IMR-90 (cell line): ENCODE data around the gene TBP. TPM values are rescaled to one million over a fixed set of nuclear protein-coding genes. Genes with fewer than 3 reads are reported as not detected.
"Not testable (repeated sequence)": the region's sequence is repeated elsewhere in the genome, so short reads cannot be mapped to it uniquely, and the experiment has no call there.

Experiments
- ATAC-seq: fragments of 200-7000 bp; cut with Tn5 transposase; 2 replicates; pipeline ENCODE4 v1.9.1; 2020; ENCODE audit warnings: low read depth, mild to moderate bottlenecking, moderate library complexity
- BruUV-seq: library from RNA; stranded (reverse); fragments of 400-500 nt; replicated peaks from 2 replicates; lab custom pipeline; 2021; lab: Mats Ljungman, UMichigan
- CTCF ChIA-PET: fragments of 300-600 bp; formaldehyde crosslinking; extraction: SDS; loops from one replicate; lab custom pipeline; 2021; ENCODE audit warnings: antibody characterized with exemption; lab: Yijun Ruan, JAX
- POLR2A ChIA-PET: fragments of 300-600 bp; sonication (Branson Sonifier 250); formaldehyde crosslinking; loops from one replicate; lab custom pipeline; 2022; ENCODE audit warnings: antibody characterized with exemption; ENCODE audit not compliant: unreplicated experiment; lab: Charles Lee
- DNase-seq: peaks from one replicate; pipeline ENCODE4 v3.0.0; 2013
- H2AFZ ChIP-seq: replicated peaks from 2 replicates; pipeline ENCODE3; 2013; ENCODE audit warnings: low read length, mild to moderate bottlenecking; ENCODE audit not compliant: poor library complexity
- H2AK5ac ChIP-seq: 2 replicates; pipeline ENCODE4 v1.6.1; 2013; ENCODE audit warnings: low read depth, low read length, inconsistent platforms
- H2AK9ac ChIP-seq: replicated peaks from 2 replicates; pipeline ENCODE3; 2013; ENCODE audit warnings: mild to moderate bottlenecking, low read depth, low read length, moderate library complexity; ENCODE audit not compliant: poor library complexity
- H2BK120ac ChIP-seq: 2 replicates; pipeline ENCODE4 v1.6.1; 2013; ENCODE audit warnings: low read depth, low read length, inconsistent platforms
- H2BK15ac ChIP-seq: 3 replicates; pipeline ENCODE4 v1.6.1; 2013; ENCODE audit warnings: low read depth, low read length, inconsistent platforms
- H2BK20ac ChIP-seq: 2 replicates; pipeline ENCODE4 v1.6.1; 2013; ENCODE audit warnings: low read depth, mild to moderate bottlenecking, inconsistent platforms, low read length, moderate library complexity
- H2BK5ac ChIP-seq: 2 replicates; pipeline ENCODE4 v1.6.1; 2013; ENCODE audit warnings: mild to moderate bottlenecking, low read depth, low read length, inconsistent platforms; ENCODE audit not compliant: poor library complexity, severe bottlenecking
- H3K14ac ChIP-seq: replicated peaks from 2 replicates; pipeline ENCODE4 v1.6.1; 2013; ENCODE audit warnings: low read depth, low read length, inconsistent platforms
- H3K18ac ChIP-seq: 2 replicates; pipeline ENCODE4 v1.6.1; 2013; ENCODE audit warnings: low read depth, low read length, control low read depth
- H3K23ac ChIP-seq: 2 replicates; pipeline ENCODE4 v1.6.1; 2013; ENCODE audit warnings: low read depth, low read length, inconsistent platforms
- H3K27ac ChIP-seq: 2 replicates; pipeline ENCODE4 v1.5.1; 2013; ENCODE audit warnings: mild to moderate bottlenecking, control low read depth, low read length; ENCODE audit not compliant: insufficient read depth
- H3K27me3 ChIP-seq: 2 replicates; pipeline ENCODE4 v1.6.1; 2013; ENCODE audit warnings: low read length; ENCODE audit not compliant: control insufficient read depth, insufficient read depth
- H3K36me3 ChIP-seq: 2 replicates; pipeline ENCODE4 v1.6.1; 2013; ENCODE audit warnings: low read length, mixed read lengths; ENCODE audit not compliant: control insufficient read depth, insufficient read depth
- H3K4ac ChIP-seq: 2 replicates; pipeline ENCODE4 v1.6.1; 2013; ENCODE audit warnings: low read depth, low read length, inconsistent platforms
- H3K4me1 ChIP-seq: 2 replicates; pipeline ENCODE4 v1.6.1; 2013; ENCODE audit warnings: low read length, mixed read lengths; ENCODE audit not compliant: control insufficient read depth, insufficient read depth
- H3K4me2 ChIP-seq: 2 replicates; pipeline ENCODE4 v1.6.1; 2013; ENCODE audit warnings: low read depth, mild to moderate bottlenecking, control low read depth, low read length, moderate library complexity
- H3K4me3 ChIP-seq: 2 replicates; pipeline ENCODE4 v1.5.1; 2013; ENCODE audit warnings: low read depth, mild to moderate bottlenecking, control low read depth, low read length, moderate library complexity; ENCODE audit not compliant: insufficient read depth
- H3K56ac ChIP-seq: 2 replicates; pipeline ENCODE4 v1.6.1; 2013; ENCODE audit warnings: low read length, inconsistent platforms; ENCODE audit not compliant: insufficient read depth; ENCODE audit errors: extremely low read depth
- H3K79me1 ChIP-seq, 2 experiments: 2 replicates each; pipeline ENCODE4 v1.6.1; 2013; ENCODE audit warnings: low read length in 2 of 2, inconsistent platforms in 1 of 2, low read depth in 1 of 2
- H3K9ac ChIP-seq: 2 replicates; pipeline ENCODE4 v1.6.1; 2013; ENCODE audit warnings: low read depth, low read length, control low read depth
- H3K9me1 ChIP-seq: 2 replicates; pipeline ENCODE4 v1.6.1; 2013; ENCODE audit warnings: low read length, inconsistent platforms; ENCODE audit not compliant: insufficient read depth
- H3K9me3 ChIP-seq: 2 replicates; pipeline ENCODE4 v1.6.1; 2013; ENCODE audit warnings: low read length; ENCODE audit not compliant: control insufficient read depth, insufficient read depth
- H4K20me1 ChIP-seq: 2 replicates; pipeline ENCODE4 v1.6.1; 2013; ENCODE audit warnings: low read length, inconsistent platforms; ENCODE audit not compliant: insufficient read depth
- H4K5ac ChIP-seq: 2 replicates; pipeline ENCODE4 v1.6.1; 2013; ENCODE audit warnings: mild to moderate bottlenecking, low read depth, low read length, control low read depth
- H4K8ac ChIP-seq, 2 experiments: 2 replicates each; pipeline ENCODE4 v1.6.1; 2013; ENCODE audit warnings: low read depth in 2 of 2, low read length in 2 of 2, control low read depth in 1 of 2, inconsistent platforms in 1 of 2
- H4K91ac ChIP-seq: 2 replicates; pipeline ENCODE4 v1.6.1; 2013; ENCODE audit warnings: low read depth, low read length, inconsistent platforms; ENCODE audit not compliant: insufficient read depth
- MXI1 ChIP-seq: IDR thresholded peaks from 2 replicates; pipeline ENCODE4 v1.6.1; 2012; ENCODE audit warnings: low read depth, mild to moderate bottlenecking, low read length, moderate library complexity, borderline replicate concordance
- SMC3 ChIP-seq: fragments of 150-350 bp; IDR thresholded peaks from 2 replicates; pipeline ENCODE4 v1.6.1; 2016; ENCODE audit warnings: low read depth, mild to moderate bottlenecking, antibody characterized with exemption, low read length, moderate library complexity
- WGBS, 2 experiments: methylation state at CpG; one replicate each; pipeline versions ENCODE4 v1.1.5 to v1.1.7; 2013; ENCODE audit warnings: missing lambda C conversion rate in 2 of 2; ENCODE audit not compliant: insufficient read length in 1 of 2; ENCODE audit errors: extremely low coverage in 2 of 2; 5-methylcytosine and 5-hydroxymethylcytosine counted together
- dilution Hi-C: fragments of 300-500 bp; cut with HindIII; formaldehyde crosslinking; loops from one replicate; pipeline ENCODE4 v1.14.3; 2018; ENCODE audit warnings: low sequenced_read_pairs; ENCODE audit not compliant: unreplicated experiment
- in situ Hi-C: fragments of 300-500 bp; cut with MboI; formaldehyde crosslinking; loops from 3 replicates; pipeline ENCODE4 v1.14.3; 2019; ENCODE audit warnings: low sequenced_read_pairs, inconsistent platforms, mixed read lengths
- intact Hi-C: fragments of 100-400 bp; cut with micrococcal nuclease; formaldehyde crosslinking; loops from 2 replicates; pipeline ENCODE4 v1.10.0; 2022
- polyA plus RNA-seq, 3 experiments: library from polyadenylated mRNA; depleted of rRNA; stranded (reverse); fragments of >200 nt; gene quantifications; 2 replicates each; pipeline ENCODE4 v1.2.3, GENCODE V29; 2012; ENCODE audit warnings: low replicate concordance in 1 of 3
- total RNA-seq: library from RNA; depleted of rRNA; stranded (reverse); fragments of >200 nt; gene quantifications from 2 replicates; pipeline ENCODE4 v1.2.3, GENCODE V29; 2012
- TF ChIP-seq, protein P1 (sequence below): fragments of 150-350 bp; IDR thresholded peaks from 2 replicates; pipeline ENCODE4 v1.6.1; 2016; ENCODE audit warnings: low read depth, mild to moderate bottlenecking, low read length, moderate library complexity, borderline replicate concordance

TBP gene
- total and polyA plus RNA-seq, 2 of the 4 experiments (the other 2 are of a cell fraction): 8.8 to 12.5 TPM

DNA sequence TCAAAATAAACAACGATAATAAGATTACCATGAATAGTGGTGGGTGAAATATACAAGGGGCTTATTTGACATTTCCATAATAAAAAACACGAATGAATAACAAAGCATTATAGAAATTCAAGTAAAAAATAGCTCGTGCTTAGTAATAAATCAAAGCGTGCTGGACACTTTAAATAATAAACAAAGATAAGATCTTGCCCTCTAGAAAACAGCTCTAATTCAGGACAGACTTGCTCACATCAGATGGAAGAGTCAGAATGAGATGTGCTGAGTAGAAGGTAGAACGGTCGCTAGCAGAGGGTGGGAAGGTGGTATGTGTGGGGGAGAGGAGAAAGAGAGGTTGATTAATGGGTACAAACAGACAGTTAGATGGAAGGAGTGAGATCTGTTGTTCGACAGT lies 28.4 kb upstream of the TBP start (continued):
- TF ChIP-seq, protein P1, sequence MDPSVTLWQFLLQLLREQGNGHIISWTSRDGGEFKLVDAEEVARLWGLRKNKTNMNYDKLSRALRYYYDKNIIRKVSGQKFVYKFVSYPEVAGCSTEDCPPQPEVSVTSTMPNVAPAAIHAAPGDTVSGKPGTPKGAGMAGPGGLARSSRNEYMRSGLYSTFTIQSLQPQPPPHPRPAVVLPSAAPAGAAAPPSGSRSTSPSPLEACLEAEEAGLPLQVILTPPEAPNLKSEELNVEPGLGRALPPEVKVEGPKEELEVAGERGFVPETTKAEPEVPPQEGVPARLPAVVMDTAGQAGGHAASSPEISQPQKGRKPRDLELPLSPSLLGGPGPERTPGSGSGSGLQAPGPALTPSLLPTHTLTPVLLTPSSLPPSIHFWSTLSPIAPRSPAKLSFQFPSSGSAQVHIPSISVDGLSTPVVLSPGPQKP: no peak
- TF ChIP-seq MXI1 (no peak), SMC3 (no peak)

DNA sequence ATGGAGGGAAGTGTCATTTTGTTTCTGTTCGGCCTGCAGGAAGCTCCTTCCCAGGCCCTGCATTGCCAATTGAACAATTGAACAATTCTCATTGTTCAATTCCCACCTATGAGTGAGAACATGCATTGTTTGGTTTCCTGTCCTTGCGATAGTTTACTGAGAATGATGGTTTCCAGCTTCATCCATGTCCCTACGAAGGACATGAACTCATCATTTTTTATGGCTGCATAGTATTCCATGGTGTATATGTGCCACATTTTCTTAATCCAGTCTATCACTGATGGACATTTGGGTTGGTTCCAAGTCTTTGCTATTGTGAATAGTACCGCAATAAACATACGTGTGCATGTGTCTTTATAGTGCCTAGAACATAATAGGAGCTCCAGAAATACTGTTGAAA lies 26.2 kb upstream of the TBP start:
- H2AFZ ChIP-seq, H3K27ac ChIP-seq, H4K91ac ChIP-seq, in situ Hi-C loops, H3K4me3 ChIP-seq, H3K9me1 ChIP-seq, H4K8ac ChIP-seq, H2BK20ac ChIP-seq, POLR2A ChIA-PET, BruUV-seq, H3K9ac ChIP-seq, H3K9me3 ChIP-seq, H2AK9ac ChIP-seq, H3K79me1 ChIP-seq, H3K56ac ChIP-seq, H2AK5ac ChIP-seq, ATAC-seq, H3K4ac ChIP-seq, H4K20me1 ChIP-seq, H3K27me3 ChIP-seq, DNase-seq, H3K14ac ChIP-seq, H2BK15ac ChIP-seq, H4K5ac ChIP-seq, dilution Hi-C loops, H2BK5ac ChIP-seq, H2BK120ac ChIP-seq, H3K4me2 ChIP-seq, H3K18ac ChIP-seq, H3K36me3 ChIP-seq, H3K4me1 ChIP-seq, H3K23ac ChIP-seq: not testable (repeated sequence)
- intact Hi-C loops: loop anchor here (10.0 kb wide), 1 partner anchor 1003 kb away; no protein-coding TSS in a partner anchor
- CTCF ChIA-PET: interaction anchor here (0.6 to 1.2 kb wide), 3 partner anchors 9 to 707 kb away, joined by 3 to 5 read pairs (median 3); no protein-coding TSS in a partner anchor
- no CpG with 5 or more reads among the region's 5 CpGs for whole genome bisulfite sequencing, 2 experiments
